Heart left ventricle (tissue), 13 donors: ENCODE data around the gene CCDC185.

Experiments used
- CTCF ChIP-seq, 12 donors: fragments of 200-600 bp; sonication (generic) in 4 of 12; IDR thresholded peaks; one replicate each; pipeline versions ENCODE4 v1.5.0 to v1.8.0; 2018 to 2022; ENCODE audit warnings: antibody characterized with exemption in 12 of 12, mild to moderate bottlenecking in 5 of 12
- POLR2A ChIP-seq, 2 donors: fragments of 450-650 bp; IDR thresholded peaks; one replicate each; pipeline ENCODE4 v1.6.1; 2017; ENCODE audit warnings: antibody characterized with exemption in 2 of 2, mild to moderate bottlenecking in 2 of 2, moderate library complexity in 2 of 2
- donor health status: ischemic (EF 13 %, LVEDD 7.1; RV severe dilation, severe dysfunction).
- donor health status: DM: no; HTN: yes; CAD: no.
- donor health status: DM: no; HTN: no; CAD: no.
- donor health status: ischemic (EF 25% LVEDD 6.9; RV normal size, moderate dysfunction).
- donor health status: ischemic (EF 25% LVEDD 5.7; RV mildly dilated, moderate dysfunction).
- donor health status: ischemic (EF 35%, LVEDD 5.7; RV mildly dilated, moderate dysfunction).
- donor health status: nonischemic (EF 11% LVEDD 7.7; RV severe dilation, severe dysfunction).
- donor health status: DM: yes; HTN: yes; CAD: no.
- donor health status: PGD.
- donor health status: ischemic (EF 29% LVEDD 5.4; RV normal size, mild dysfunction).
- donor health status: nonischemic (EF 23%, LVEDD 6.1; RV moderate dilation, normal function).

- TF ChIP-seq CTCF (IDR thresholded peaks at IDR 0.05) (no peak), POLR2A (IDR thresholded peaks at IDR 0.05) (no peak)
These were observed 8.9 kb downstream of the CCDC185 start for GRCh38 chr1:223401873-223402789.
